Mammary epithelial cell (primary cell): Measurements from ENCODE around the gene RASA1.

Experiments used
- EZH2 ChIP-seq: IDR thresholded peaks from 2 replicates; pipeline ENCODE4 v1.6.1; 2012; ENCODE audit warnings: low read length, inconsistent platforms, borderline replicate concordance
- TF ChIP-seq, protein P1 (sequence below), 2 donors: IDR thresholded peaks in 1 of 2; conservative IDR thresholded peaks in 1 of 2; 2 replicates each; pipeline ENCODE4 v1.5.1; 2011 to 2012; ENCODE audit warnings: inconsistent platforms in 2 of 2, low read length in 2 of 2, mild to moderate bottlenecking in 2 of 2, control low read depth in 1 of 2, low read depth in 1 of 2; ENCODE audit not compliant: insufficient read depth in 1 of 2; ENCODE audit errors: extremely low read depth in 1 of 2

GRCh38 chr5:87263498-87263897 lies 4.2 kb upstream of the RASA1 start:
- TF ChIP-seq EZH2: no peak
- TF ChIP-seq, protein P1, sequence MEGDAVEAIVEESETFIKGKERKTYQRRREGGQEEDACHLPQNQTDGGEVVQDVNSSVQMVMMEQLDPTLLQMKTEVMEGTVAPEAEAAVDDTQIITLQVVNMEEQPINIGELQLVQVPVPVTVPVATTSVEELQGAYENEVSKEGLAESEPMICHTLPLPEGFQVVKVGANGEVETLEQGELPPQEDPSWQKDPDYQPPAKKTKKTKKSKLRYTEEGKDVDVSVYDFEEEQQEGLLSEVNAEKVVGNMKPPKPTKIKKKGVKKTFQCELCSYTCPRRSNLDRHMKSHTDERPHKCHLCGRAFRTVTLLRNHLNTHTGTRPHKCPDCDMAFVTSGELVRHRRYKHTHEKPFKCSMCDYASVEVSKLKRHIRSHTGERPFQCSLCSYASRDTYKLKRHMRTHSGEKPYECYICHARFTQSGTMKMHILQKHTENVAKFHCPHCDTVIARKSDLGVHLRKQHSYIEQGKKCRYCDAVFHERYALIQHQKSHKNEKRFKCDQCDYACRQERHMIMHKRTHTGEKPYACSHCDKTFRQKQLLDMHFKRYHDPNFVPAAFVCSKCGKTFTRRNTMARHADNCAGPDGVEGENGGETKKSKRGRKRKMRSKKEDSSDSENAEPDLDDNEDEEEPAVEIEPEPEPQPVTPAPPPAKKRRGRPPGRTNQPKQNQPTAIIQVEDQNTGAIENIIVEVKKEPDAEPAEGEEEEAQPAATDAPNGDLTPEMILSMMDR (conservative IDR thresholded peaks at IDR 0.05 in 1 of 2, IDR thresholded peaks at IDR 0.05 in 1 of 2; ENCODE audit: extremely low read depth in 1 of 2, insufficient read depth in 1 of 2, low read depth in 1 of 2, low read length in 2 of 2): no peak
